Activated naive CD8-positive, alpha-beta T cell (primary cell): ENCODE data around the gene AHRR.

Source experiments
- H3K27ac Mint-ChIP-seq: one replicate; pipeline ENCODE4 v1.8.0; 2021; ENCODE audit warnings: mixed read lengths
- H3K27me3 Mint-ChIP-seq: one replicate; pipeline ENCODE4 v1.8.0; 2021; ENCODE audit warnings: mixed read lengths
- H3K36me3 Mint-ChIP-seq: one replicate; pipeline ENCODE4 v1.8.0; 2021; ENCODE audit warnings: mixed read lengths
- H3K4me1 Mint-ChIP-seq: one replicate; pipeline ENCODE4 v1.8.0; 2021; ENCODE audit warnings: low read depth, mixed read lengths
- H3K4me3 Mint-ChIP-seq: one replicate; pipeline ENCODE4 v1.8.0; 2021; ENCODE audit warnings: mild to moderate bottlenecking, mixed read lengths
- H3K9me3 Mint-ChIP-seq: one replicate; pipeline ENCODE4 v1.8.0; 2021; ENCODE audit warnings: low read depth, mixed read lengths

The AHRR gene

GRCh38 chr5:428754-429452, 107.4 kb downstream of the AHRR start:
- no peaks in the 10 kb centered on the region for H3K9me3 Mint-ChIP-seq
- H3K27ac Mint-ChIP-seq = peak overlapping the region; percentile 28
- no peak overlapping the region for H3K4me3 Mint-ChIP-seq
- no peaks in the 10 kb centered on the region for H3K27me3 Mint-ChIP-seq
- H3K36me3 Mint-ChIP-seq = peaks cover 8% of the 10 kb centered on the region
- H3K4me1 Mint-ChIP-seq = peaks cover 5% of the 10 kb centered on the region

- H3K27me3 Mint-ChIP-seq = no peaks in the 10 kb centered on the region
- no peak overlapping the region for H3K27ac Mint-ChIP-seq
- H3K36me3 Mint-ChIP-seq = peaks cover 8% of the 10 kb centered on the region
- peaks cover 5% of the 10 kb centered on the region for H3K4me1 Mint-ChIP-seq
- no peak overlapping the region for H3K4me3 Mint-ChIP-seq
- no peaks in the 10 kb centered on the region for H3K9me3 Mint-ChIP-seq
Measured at GRCh38 chr5:429453-430188, 108.1 kb downstream of the AHRR start.

- peaks cover 8% of the 10 kb centered on the region for H3K36me3 Mint-ChIP-seq
- no peaks in the 10 kb centered on the region for H3K9me3 Mint-ChIP-seq
- H3K4me3 Mint-ChIP-seq = no peak overlapping the region
- H3K4me1 Mint-ChIP-seq = peaks cover 5% of the 10 kb centered on the region
- H3K27ac Mint-ChIP-seq = no peak overlapping the region
- no peaks in the 10 kb centered on the region for H3K27me3 Mint-ChIP-seq
Measured at GRCh38 chr5:430214-430925, 108.9 kb downstream of the AHRR start.

DNA sequence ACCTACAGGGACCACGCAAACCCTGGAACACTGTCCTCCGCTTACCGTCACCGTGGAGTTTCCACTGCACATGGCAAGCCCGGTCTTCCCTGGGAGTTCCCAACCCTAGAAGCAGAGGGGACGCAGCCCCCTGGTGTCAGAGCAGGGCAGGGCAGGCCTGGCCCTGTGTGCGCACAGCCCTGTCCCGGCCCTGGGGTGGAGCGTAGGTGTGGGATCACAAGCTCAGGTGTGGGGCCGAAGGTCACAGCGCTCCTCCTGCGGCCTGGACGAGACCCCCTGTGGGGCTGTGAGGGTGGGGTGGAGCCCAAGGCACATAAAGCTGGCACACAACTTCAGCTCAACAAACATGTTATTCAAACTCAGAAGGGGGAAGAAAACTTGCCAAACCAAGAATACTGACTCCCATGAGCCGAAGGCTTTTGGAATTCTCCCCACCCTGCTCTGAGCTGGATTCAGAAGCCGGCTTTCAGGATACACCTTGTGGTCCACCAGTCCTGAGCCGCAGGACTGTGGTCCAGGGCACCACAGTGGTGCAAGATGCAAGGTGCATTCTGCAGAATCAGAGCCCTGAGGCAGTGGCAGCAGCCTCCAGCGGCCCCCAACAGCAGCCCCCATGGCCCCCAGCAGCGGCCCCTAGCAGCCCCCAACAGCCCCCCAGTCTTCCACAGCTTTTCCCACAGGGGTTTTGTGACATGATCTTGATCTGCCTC, 109.6 kb downstream of the AHRR start:
- H3K9me3 Mint-ChIP-seq = no peaks in the 10 kb centered on the region
- H3K4me1 Mint-ChIP-seq = peaks cover 3% of the 10 kb centered on the region
- H3K27ac Mint-ChIP-seq = peak overlapping the region; percentile 50
- H3K27me3 Mint-ChIP-seq = no peaks in the 10 kb centered on the region
- no peak overlapping the region for H3K4me3 Mint-ChIP-seq
- peaks cover 8% of the 10 kb centered on the region for H3K36me3 Mint-ChIP-seq

GRCh38 chr5:431711-432050, 110.2 kb downstream of the AHRR start:
- Mint-ChIP-seq H3K27me3 (no peaks in the 10 kb centered on the region), H3K27ac (peak overlapping the region; percentile 50), H3K9me3 (no peaks in the 10 kb centered on the region), H3K4me3 (no peak overlapping the region), H3K4me1 (peaks cover 3% of the 10 kb centered on the region), H3K36me3 (peaks cover 8% of the 10 kb centered on the region)

- H3K36me3 Mint-ChIP-seq = peaks cover 8% of the 10 kb centered on the region
- no peaks in the 10 kb centered on the region for H3K27me3 Mint-ChIP-seq
- H3K4me3 Mint-ChIP-seq = no peak overlapping the region
- no peak overlapping the region for H3K27ac Mint-ChIP-seq
- H3K4me1 Mint-ChIP-seq = peaks cover 3% of the 10 kb centered on the region
- no peaks in the 10 kb centered on the region for H3K9me3 Mint-ChIP-seq
Measured at GRCh38 chr5:432201-432927, 110.8 kb downstream of the AHRR start.

GRCh38 chr5:432928-433791, 111.6 kb downstream of the AHRR start:
- H3K4me3 Mint-ChIP-seq = no peak overlapping the region
- no peaks in the 10 kb centered on the region for H3K9me3 Mint-ChIP-seq
- no peaks in the 10 kb centered on the region for H3K27me3 Mint-ChIP-seq
- peaks cover 5% of the 10 kb centered on the region for H3K36me3 Mint-ChIP-seq
- no peak overlapping the region for H3K27ac Mint-ChIP-seq
- peaks cover 3% of the 10 kb centered on the region for H3K4me1 Mint-ChIP-seq

GRCh38 chr5:433836-434235, 112.3 kb downstream of the AHRR start:
- Mint-ChIP-seq H3K4me3 (no peak overlapping the region), H3K9me3 (no peaks in the 10 kb centered on the region), H3K36me3 (peaks cover 5% of the 10 kb centered on the region), H3K27me3 (no peaks in the 10 kb centered on the region), H3K27ac (no peak overlapping the region), H3K4me1 (peaks cover 3% of the 10 kb centered on the region)

DNA sequence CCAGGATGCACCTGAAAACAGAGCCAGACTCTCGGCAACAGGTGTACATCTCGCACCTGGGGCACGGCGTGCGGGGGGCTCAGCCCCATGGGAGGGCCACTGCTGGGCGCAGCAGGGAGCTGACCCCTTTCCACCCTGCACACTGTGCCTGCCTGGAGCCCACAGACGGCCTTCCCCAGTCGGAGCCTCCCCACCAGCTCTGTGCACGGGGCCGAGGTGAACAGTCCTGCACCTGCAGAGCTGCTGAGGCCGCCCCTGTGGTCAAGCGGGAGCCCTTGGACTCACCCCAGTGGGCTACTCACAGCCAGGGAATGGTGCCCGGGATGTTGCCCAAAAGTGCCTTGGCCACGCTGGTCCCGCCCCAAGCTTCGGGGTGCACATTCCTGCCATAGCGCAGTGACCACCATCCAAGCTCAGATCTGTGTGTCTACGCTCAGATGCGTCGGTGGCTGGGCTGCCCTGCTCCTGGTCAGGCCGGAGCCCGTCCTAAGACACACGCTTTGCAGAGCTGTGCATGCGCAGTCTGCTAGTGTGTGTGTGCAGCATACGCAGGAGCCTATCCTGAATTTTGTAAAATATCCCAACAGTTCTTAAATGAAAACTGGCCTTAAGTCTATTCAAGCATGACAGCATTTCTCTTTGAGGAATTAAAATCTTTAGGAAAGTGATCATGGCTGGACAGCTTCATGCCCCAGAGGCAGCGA, 113.1 kb downstream of the AHRR start:
- Mint-ChIP-seq H3K36me3 (peaks cover 3% of the 10 kb centered on the region), H3K4me3 (no peak overlapping the region), H3K4me1 (peaks cover 3% of the 10 kb centered on the region), H3K9me3 (no peaks in the 10 kb centered on the region), H3K27me3 (no peaks in the 10 kb centered on the region), H3K27ac (no peak overlapping the region)

DNA sequence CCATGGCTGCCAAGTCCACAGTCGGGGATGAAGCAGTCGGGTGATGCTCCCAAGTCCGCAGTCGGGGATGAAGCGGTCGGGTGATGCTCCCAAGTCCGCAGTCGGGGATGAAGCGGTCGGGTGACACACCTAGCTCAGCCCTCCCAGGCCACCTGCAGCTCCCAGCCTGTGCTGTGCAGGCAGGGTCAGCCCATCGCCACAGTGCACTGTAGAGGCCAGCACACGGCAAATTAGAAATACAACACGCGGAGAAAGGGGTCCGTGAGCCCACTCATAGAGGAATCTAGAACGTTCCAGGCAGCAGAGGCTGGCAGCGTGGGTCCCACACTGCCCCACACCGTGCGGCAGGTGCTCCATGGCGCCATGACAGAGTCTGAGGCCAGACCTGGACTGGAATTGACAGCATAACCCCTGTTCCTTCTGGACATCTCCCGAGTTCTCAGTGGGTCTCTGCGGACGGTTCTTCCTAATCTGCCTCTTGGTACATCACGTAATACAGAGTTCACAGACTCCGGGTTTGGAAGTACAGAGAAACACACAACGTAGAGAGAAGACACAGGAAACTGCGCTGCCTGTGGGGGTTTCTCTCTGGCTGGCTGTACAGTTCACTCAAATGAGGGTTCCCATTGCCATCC, 113.8 kb downstream of the AHRR start:
- Mint-ChIP-seq H3K27ac (no peak overlapping the region), H3K36me3 (no peaks in the 10 kb centered on the region), H3K9me3 (no peaks in the 10 kb centered on the region), H3K4me3 (no peak overlapping the region), H3K4me1 (peaks cover 4% of the 10 kb centered on the region), H3K27me3 (no peaks in the 10 kb centered on the region)

GRCh38 chr5:435961-436640, 114.6 kb downstream of the AHRR start:
- Mint-ChIP-seq H3K27me3 (no peaks in the 10 kb centered on the region), H3K4me1 (peaks cover 5% of the 10 kb centered on the region), H3K36me3 (no peaks in the 10 kb centered on the region), H3K4me3 (no peak overlapping the region), H3K27ac (no peak overlapping the region), H3K9me3 (no peaks in the 10 kb centered on the region)

DNA sequence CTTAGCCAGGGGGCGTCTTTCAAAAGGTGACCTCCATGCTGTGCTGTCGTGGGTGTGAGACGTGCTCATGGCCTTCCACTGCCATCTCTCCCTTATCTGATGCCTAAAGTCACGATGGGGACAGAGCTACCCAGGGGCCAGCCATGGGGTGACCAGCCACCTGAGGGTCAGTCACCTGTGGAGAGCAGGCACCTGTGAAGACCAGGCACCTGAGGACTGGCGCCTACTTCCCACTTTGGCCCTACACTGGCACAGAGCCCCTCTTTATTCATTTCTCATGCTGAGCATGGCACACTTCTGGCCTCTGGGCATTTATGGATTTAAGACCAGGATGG, 115.1 kb downstream of the AHRR start:
- Mint-ChIP-seq H3K4me1 (peaks cover 4% of the 10 kb centered on the region), H3K9me3 (no peaks in the 10 kb centered on the region), H3K36me3 (no peaks in the 10 kb centered on the region), H3K4me3 (no peak overlapping the region), H3K27me3 (no peaks in the 10 kb centered on the region), H3K27ac (no peak overlapping the region)
